K562 (cell line): ENCODE measurements around the gene RGS19. TPM values are rescaled to one million over a fixed set of nuclear protein-coding genes. Genes with fewer than 3 reads are reported as not detected.
A peak's percentile ranks its signal among the peaks of the same experiment; 100 is the strongest.

Source experiments
- CLOCK ChIP-seq: fragments of 250-450 bp; sonication (Bioruptor Pico); IDR thresholded peaks from 2 replicates; pipeline ENCODE4 v1.4.0; 2020; ENCODE audit warnings: mild to moderate bottlenecking, moderate library complexity, borderline replicate concordance
- COPS2 ChIP-seq: fragments of 450-650 bp; conservative IDR thresholded peaks from 2 replicates; pipeline ENCODE4 v1.6.1; 2016; ENCODE audit warnings: mild to moderate bottlenecking, moderate library complexity
- CREM ChIP-seq: IDR thresholded peaks from 2 replicates; pipeline ENCODE4 v1.6.1; 2014; ENCODE audit warnings: antibody characterized with exemption, low read depth
- GTF2E2 ChIP-seq: fragments of 200-800 bp; sonication (Bioruptor generic); IDR thresholded peaks from 2 replicates; pipeline ENCODE4 v1.6.1; 2016; ENCODE audit warnings: missing genetic modification characterization, missing compliant biosample characterization
- HSF4 ChIP-seq: fragments of 250-450 bp; sonication (Bioruptor Pico); IDR thresholded peaks from 2 replicates; pipeline ENCODE4 v2.1.2; 2022; ENCODE audit warnings: mild to moderate bottlenecking, moderate library complexity, borderline replicate concordance
- MAZ ChIP-seq, 2 experiments: fragments of 450-650 bp in 1 of 2; sonication (generic) in 1 of 2; formaldehyde crosslinking; IDR thresholded peaks in 1 of 2; conservative IDR thresholded peaks in 1 of 2; 2 replicates each; pipeline versions ENCODE4 v1.4.0 to v1.5.0; 2020; ENCODE audit warnings: mild to moderate bottlenecking in 1 of 2, missing genetic modification reagents in 1 of 2
- MYNN ChIP-seq, 2 experiments: sonication (generic); formaldehyde crosslinking in 1 of 2; IDR thresholded peaks; 2 replicates each; pipeline versions ENCODE4 v1.5.0 to v1.6.1; 2016 to 2020; ENCODE audit warnings: antibody characterized with exemption in 1 of 2, missing genetic modification reagents in 1 of 2
- NONO ChIP-seq, 2 experiments: fragments of 200-400 bp in 1 of 2; fragments of 450-650 bp in 1 of 2; formaldehyde crosslinking in 1 of 2; IDR thresholded peaks; 2 replicates each; pipeline ENCODE4 v1.6.1; 2017; ENCODE audit warnings: low read depth in 2 of 2, mild to moderate bottlenecking in 2 of 2, moderate library complexity in 2 of 2, low read length in 1 of 2
- POLR2A ChIP-seq: fragments of 450-650 bp; conservative IDR thresholded peaks from 2 replicates; pipeline ENCODE4 v1.6.1; 2016
- POU5F1 ChIP-seq: fragments of 150-350 bp; IDR thresholded peaks from 2 replicates; pipeline ENCODE4 v1.6.1; 2014; ENCODE audit warnings: borderline replicate concordance, low read length, low read depth, mild to moderate bottlenecking; ENCODE audit not compliant: partially characterized antibody
- RBM22 ChIP-seq: fragments of 200-400 bp; formaldehyde crosslinking; IDR thresholded peaks from 2 replicates; pipeline ENCODE4 v1.6.1; 2018; ENCODE audit warnings: low read length, low read depth; ENCODE audit not compliant: poor library complexity, severe bottlenecking
- SIX5 ChIP-seq, 2 experiments: IDR thresholded peaks; 2 replicates each; pipeline ENCODE4 v1.6.1; 2011; ENCODE audit warnings: low read length in 2 of 2, borderline replicate concordance in 1 of 2, low read depth in 1 of 2, mild to moderate bottlenecking in 1 of 2, moderate library complexity in 1 of 2; ENCODE audit not compliant: insufficient read depth in 1 of 2
- TOE1 ChIP-seq, 2 experiments: fragments of 450-650 bp in 1 of 2; sonication (generic) in 1 of 2; formaldehyde crosslinking in 1 of 2; IDR thresholded peaks; 2 replicates each; pipeline versions ENCODE4 v1.7.1 to v1.8.0; 2016 to 2022; ENCODE audit warnings: borderline replicate concordance in 2 of 2, mild to moderate bottlenecking in 2 of 2, antibody characterized with exemption in 1 of 2, inconsistent platforms in 1 of 2, low read depth in 1 of 2, missing genetic modification reagents in 1 of 2, moderate library complexity in 1 of 2
- TSC22D4 ChIP-seq: fragments of 450-650 bp; IDR thresholded peaks from 2 replicates; pipeline ENCODE4 v1.6.1; 2016; ENCODE audit warnings: missing genetic modification characterization, missing biosample characterization, control low read depth
- ZBTB17 ChIP-seq: fragments of 450-650 bp; formaldehyde crosslinking; IDR thresholded peaks from 2 replicates; pipeline ENCODE4 v1.4.0; 2020; ENCODE audit warnings: mild to moderate bottlenecking
- ZFP1 ChIP-seq: fragments of 450-650 bp; formaldehyde crosslinking; IDR thresholded peaks from 2 replicates; pipeline ENCODE4 v1.4.0; 2020; ENCODE audit warnings: mild to moderate bottlenecking, mixed read lengths
- ZNF143 ChIP-seq: sonication (generic); formaldehyde crosslinking; IDR thresholded peaks from 2 replicates; pipeline ENCODE4 v1.9.0; 2022; ENCODE audit warnings: mild to moderate bottlenecking, missing genetic modification reagents
- ZNF57 ChIP-seq: fragments of 450-650 bp; formaldehyde crosslinking; IDR thresholded peaks from 2 replicates; pipeline ENCODE4 v1.4.0; 2020; ENCODE audit warnings: mild to moderate bottlenecking, moderate library complexity
- ZNF609 ChIP-seq: sonication (generic); formaldehyde crosslinking; IDR thresholded peaks from 2 replicates; pipeline ENCODE4 v1.8.1; 2023; ENCODE audit warnings: missing genetic modification reagents, mild to moderate bottlenecking, borderline replicate concordance
- polyA plus RNA-seq, 8 experiments: library from polyadenylated mRNA; depleted of rRNA in 4 of 8; stranded (reverse) in 5 of 8; unstranded in 3 of 8; fragments of >200 nt; fragmentation: Nextera tagmentation in 2 of 8; fragmentation: Illumina TruSeq in 1 of 8; extraction: Ambion mirVana in 2 of 8; extraction: Trizol in 1 of 8; gene quantifications; 2 replicates each; pipeline versions ENCODE4 v1.2.1 to v1.2.3, GENCODE V29; 2011 to 2014; ENCODE audit warnings: inconsistent platforms in 1 of 8, missing spikeins in 1 of 8
- total RNA-seq, 7 experiments: library from RNA; depleted of rRNA in 6 of 7; stranded (reverse); fragments of >200 nt in 6 of 7; fragmentation: Illumina TruSeq in 2 of 7; extraction: Trizol in 2 of 7; gene quantifications; 2 replicates each; pipeline versions ENCODE4 v1.2.1 to v1.2.3, GENCODE V29; 2011 to 2021; ENCODE audit warnings: low replicate concordance in 1 of 7

Gene RGS19
- total and polyA plus RNA-seq, 9 of the 15 experiments (the other 6 are each of a cell fraction or from before 2014, with no cell fraction given): 0.41 to 23.7 (median 14.6) TPM

- TF ChIP-seq ZNF57 (CRISPR knock-in tag) (no peak), TOE1 (IDR thresholded peaks at IDR 0.05; ENCODE audit: borderline replicate concordance) (peak; percentile 55; the same call in 1 of the 2 replicates), TOE1 (CRISPR knock-in tag; IDR thresholded peaks at IDR 0.05; ENCODE audit: borderline replicate concordance, low read depth) (no peak), ZFP1 (CRISPR knock-in tag) (0 out of 2 replicates have a peak, but pooled peaks have one; percentile 48), ZNF609 (0 out of 2 replicates have a peak, but pooled peaks have one; percentile 62), COPS2 (no peak), CLOCK (peak; percentile 34; the same call in 1 of the 2 replicates), TSC22D4 (tag) (no peak), ZNF143 (CRISPR knock-in tag) (peak; percentile 94), NONO (IDR thresholded peaks at IDR 0.05; ENCODE audit: low read depth in 2 of 2, low read length in 1 of 2) (peak in 1 of 2 experiments; percentile 60; a peak in 2 of 4 replicates), ZBTB17 (CRISPR knock-in tag) (peak; percentile 81), SIX5 (IDR thresholded peaks at IDR 0.05; ENCODE audit: borderline replicate concordance in 1 of 2, insufficient read depth in 1 of 2, low read depth in 1 of 2, low read length in 2 of 2) (peak; percentile 99 to 100), HSF4 (CRISPR knock-in tag) (0 out of 2 replicates have a peak, but pooled peaks have one; percentile 2), CREM (peak; percentile 96), RBM22 (no peak), MAZ (CRISPR knock-in tag; conservative IDR thresholded peaks at IDR 0.05 in 1 of 2, IDR thresholded peaks at IDR 0.05 in 1 of 2) (peak; percentile 81 to 92), POU5F1 (peak; percentile 87), MYNN (IDR thresholded peaks at IDR 0.05) (0 out of 2 replicates have a peak, but pooled peaks have one; percentile 22), MYNN (CRISPR knock-in tag; IDR thresholded peaks at IDR 0.05) (no peak), POLR2A (peak; percentile 84), GTF2E2 (tag) (no peak)
These were observed 16.5 kb downstream of the RGS19 start, which contains the start of gene TCEA2 (continued) for GRCh38 chr20:64062596-64063388.
